Stimulated activated CD4-positive, alpha-beta T cell treated with anti-CD3 and anti-CD28 coated beads, Interleukin-15, amount 100 ng/mL, for 24 hours (primary cell): ENCODE measurements around the gene LEFTY2.

Experiments
- DNase-seq: peaks from one replicate; pipeline ENCODE4 v3.0.0-alpha.2; 2020

The LEFTY2 gene

GRCh38 chr1:225928186-225929175, 12.5 kb downstream of the LEFTY2 start:
- no peak for DNase-seq

- no peak for DNase-seq
Measured at GRCh38 chr1:225926551-225927113, 14.4 kb downstream of the LEFTY2 start.

- peak; percentile 96 for DNase-seq
Measured at GRCh38 chr1:225923692-225924555, 17.1 kb downstream of the LEFTY2 start, which contains the start of gene PYCR2. Gene PYCR2 (minus strand): TSS chr1:225924250. CDS start chr1:225924110, 140 bp downstream.

GRCh38 chr1:225923381-225923691, 17.7 kb downstream of the LEFTY2 start:
- no peak for DNase-seq

GRCh38 chr1:225921734-225922709, 19.0 kb downstream of the LEFTY2 start:
- DNase-seq, result no peak

GRCh38 chr1:225919906-225920305, 21.1 kb downstream of the LEFTY2 start:
- peak; percentile 53 for DNase-seq

GRCh38 chr1:225918280-225918679, 22.7 kb downstream of the LEFTY2 start:
- DNase-seq, result no peak

- DNase-seq, result no peak
Measured at GRCh38 chr1:225917536-225917935, 23.5 kb downstream of the LEFTY2 start.

GRCh38 chr1:225917101-225917500, 23.9 kb downstream of the LEFTY2 start:
- DNase-seq, result no peak

GRCh38 chr1:225915538-225915991, 25.5 kb downstream of the LEFTY2 start:
- no peak for DNase-seq

- DNase-seq, result no peak
Measured at GRCh38 chr1:225914947-225915346, 26.1 kb downstream of the LEFTY2 start.

- no peak for DNase-seq
Measured at GRCh38 chr1:225914391-225914790, 26.6 kb downstream of the LEFTY2 start.

GRCh38 chr1:225911191-225912130, 29.6 kb downstream of the LEFTY2 start:
- peak; percentile 77 for DNase-seq

- no peak for DNase-seq
Measured at GRCh38 chr1:225909477-225909876, 31.5 kb downstream of the LEFTY2 start.

GRCh38 chr1:225908773-225909172, 32.2 kb downstream of the LEFTY2 start:
- no peak for DNase-seq

- no peak for DNase-seq
Measured at GRCh38 chr1:225908013-225908640, 32.9 kb downstream of the LEFTY2 start.

GRCh38 chr1:225907341-225907740, 33.7 kb downstream of the LEFTY2 start:
- DNase-seq, result no peak

- DNase-seq, result no peak
Measured at GRCh38 chr1:225906467-225906866, 34.6 kb downstream of the LEFTY2 start.

- no peak for DNase-seq
Measured at GRCh38 chr1:225903623-225904022, 37.4 kb downstream of the LEFTY2 start.
